HCT116 (cell line): Measurements from ENCODE around the gene CCL28.

Experiments
- CEBPB ChIP-seq: IDR thresholded peaks from 2 replicates; pipeline ENCODE4 v1.6.1; 2012; ENCODE audit warnings: low read depth
- JUND ChIP-seq: IDR thresholded peaks from 2 replicates; pipeline ENCODE4 v1.6.1; 2012
- POLR2A ChIP-seq: IDR thresholded peaks from 2 replicates; pipeline ENCODE4 v1.7.0; 2011; ENCODE audit warnings: borderline replicate concordance; ENCODE audit not compliant: insufficient read depth, insufficient read length; ENCODE audit errors: extremely low read depth
- SP1 ChIP-seq: IDR thresholded peaks from 2 replicates; pipeline ENCODE4 v1.6.1; 2012; ENCODE audit warnings: low read depth
- TF ChIP-seq, protein P1 (sequence below), 3 experiments: fragments of 200-600 bp in 1 of 3; sonication (generic) in 1 of 3; IDR thresholded peaks in 2 of 3; conservative IDR thresholded peaks in 1 of 3; 2 replicates each; pipeline ENCODE4 v1.5.1; 2012 to 2017; ENCODE audit warnings: low read depth in 2 of 3, low read length in 2 of 3, antibody characterized with exemption in 1 of 3, borderline replicate concordance in 1 of 3, control low read depth in 1 of 3, mild to moderate bottlenecking in 1 of 3, mixed read lengths in 1 of 3, mixed run types in 1 of 3, moderate library complexity in 1 of 3; ENCODE audit not compliant: insufficient read depth in 1 of 3
- TF ChIP-seq, protein P2 (sequence below): IDR thresholded peaks from 2 replicates; pipeline ENCODE4 v1.6.1; 2012

DNA sequence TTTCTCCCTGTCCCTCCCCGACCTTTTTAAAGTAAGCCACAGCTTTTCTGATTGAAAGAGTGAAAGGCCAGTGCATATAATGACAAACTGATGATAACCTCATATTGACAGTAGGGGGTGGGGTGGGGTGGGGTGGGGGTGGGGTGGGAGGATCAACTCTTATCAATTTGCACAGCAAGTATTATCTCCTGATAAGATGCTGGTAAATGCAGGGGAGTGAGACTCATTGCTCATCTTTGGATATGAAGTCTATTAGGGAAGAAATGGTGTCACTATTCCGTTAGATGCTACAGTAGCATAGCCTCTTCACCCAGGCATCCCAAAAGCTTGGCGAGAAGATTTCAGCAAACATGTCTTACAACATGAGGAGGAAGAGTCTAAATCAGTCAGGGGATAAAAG, 60.1 kb downstream of the CCL28 start:
- TF ChIP-seq, protein P1, sequence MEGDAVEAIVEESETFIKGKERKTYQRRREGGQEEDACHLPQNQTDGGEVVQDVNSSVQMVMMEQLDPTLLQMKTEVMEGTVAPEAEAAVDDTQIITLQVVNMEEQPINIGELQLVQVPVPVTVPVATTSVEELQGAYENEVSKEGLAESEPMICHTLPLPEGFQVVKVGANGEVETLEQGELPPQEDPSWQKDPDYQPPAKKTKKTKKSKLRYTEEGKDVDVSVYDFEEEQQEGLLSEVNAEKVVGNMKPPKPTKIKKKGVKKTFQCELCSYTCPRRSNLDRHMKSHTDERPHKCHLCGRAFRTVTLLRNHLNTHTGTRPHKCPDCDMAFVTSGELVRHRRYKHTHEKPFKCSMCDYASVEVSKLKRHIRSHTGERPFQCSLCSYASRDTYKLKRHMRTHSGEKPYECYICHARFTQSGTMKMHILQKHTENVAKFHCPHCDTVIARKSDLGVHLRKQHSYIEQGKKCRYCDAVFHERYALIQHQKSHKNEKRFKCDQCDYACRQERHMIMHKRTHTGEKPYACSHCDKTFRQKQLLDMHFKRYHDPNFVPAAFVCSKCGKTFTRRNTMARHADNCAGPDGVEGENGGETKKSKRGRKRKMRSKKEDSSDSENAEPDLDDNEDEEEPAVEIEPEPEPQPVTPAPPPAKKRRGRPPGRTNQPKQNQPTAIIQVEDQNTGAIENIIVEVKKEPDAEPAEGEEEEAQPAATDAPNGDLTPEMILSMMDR (IDR thresholded peaks at IDR 0.05 in 2 of 3, conservative IDR thresholded peaks at IDR 0.05 in 1 of 3; ENCODE audit: borderline replicate concordance in 1 of 3, insufficient read depth in 1 of 3, low read depth in 2 of 3, low read length in 2 of 3): no peak
- TF ChIP-seq JUND (no peak), CEBPB (no peak), SP1 (no peak), POLR2A (no peak)
- TF ChIP-seq, protein P2, sequence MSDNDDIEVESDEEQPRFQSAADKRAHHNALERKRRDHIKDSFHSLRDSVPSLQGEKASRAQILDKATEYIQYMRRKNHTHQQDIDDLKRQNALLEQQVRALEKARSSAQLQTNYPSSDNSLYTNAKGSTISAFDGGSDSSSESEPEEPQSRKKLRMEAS: no peak
